Pancreas (tissue), 10 donors: ENCODE results near the gene SH3BP4. TPM values are rescaled to one million over a fixed set of nuclear protein-coding genes. Genes with fewer than 3 reads are reported as not detected.

ENCODE experiments used
- ATAC-seq, 4 donors: fragments of 200-7000 bp; cut with Tn5 transposase; one replicate each; pipeline versions ENCODE4 v1.8.0 to v1.9.1; 2020; ENCODE audit warnings: mild to moderate bottlenecking in 4 of 4, moderate library complexity in 4 of 4
- DNase-seq, 6 donors: peaks; one replicate each; pipeline ENCODE4 v3.0.0-alpha.2; 2020
- FAIRE-seq: peaks from 2 replicates; lab custom pipeline; 2012; peaks lifted over from hg19 to GRCh38; lab: Jason Lieb, UNC
- H3K27ac ChIP-seq, 4 donors: fragments of 200-600 bp; sonication (generic); 1 replicate in 3 of 4; 2 replicates in 1 of 4; pipeline versions ENCODE4 v1.5.0 to v1.8.0; 2020
- H3K27me3 ChIP-seq, 4 donors: fragments of 200-600 bp; one replicate each; pipeline ENCODE4 v1.8.0; 2021
- H3K36me3 ChIP-seq, 3 donors: fragments of 200-600 bp; sonication (generic) in 1 of 3; one replicate each; pipeline versions ENCODE4 v1.5.0 to v1.8.0; 2020 to 2021
- H3K4me1 ChIP-seq, 3 donors: fragments of 200-600 bp; one replicate each; pipeline ENCODE4 v1.8.0; 2021
- H3K4me3 ChIP-seq, 4 donors: fragments of 200-600 bp; sonication (generic) in 2 of 4; one replicate each; pipeline versions ENCODE4 v1.5.0 to v1.8.0; 2020 to 2021
- H3K9me3 ChIP-seq, 4 donors: fragments of 200-600 bp; one replicate each; pipeline ENCODE4 v1.8.0; 2021
- CTCF ChIP-seq, 4 donors: fragments of 200-600 bp; sonication (generic) in 3 of 4; IDR thresholded peaks; one replicate each; pipeline versions ENCODE4 v1.5.0 to v1.8.0; 2021; ENCODE audit warnings: antibody characterized with exemption in 4 of 4
- WGBS, 2 donors: extraction: QIAGEN DNeasy Blood & Tissue Kit; methylation state at CpG; one replicate each; pipeline ENCODE4 v1.1.7; 2013; 5-methylcytosine and 5-hydroxymethylcytosine counted together
- intact Hi-C, 3 donors: fragments of 100-400 bp; cut with DNase I; formaldehyde crosslinking; loops; one replicate each; pipeline versions ENCODE4 v1.11.1 to v1.14.2; 2022
- polyA plus RNA-seq, 2 donors: library from polyadenylated mRNA; stranded (reverse); fragments of 200-250 nt; gene quantifications; one replicate each; pipeline ENCODE4 v1.2.3, GENCODE V29; 2013
- total RNA-seq, 6 donors: library from RNA; stranded (reverse); fragmentation: NEBNext Ultra II Directional in 4 of 6; extraction: Animal tissue kit (Norgen Biotek cat#: 25700) in 4 of 6; gene quantifications; one replicate each; pipeline versions ENCODE4 v1.2.1 to v1.2.4, GENCODE V29; 2021 to 2023
- donor health status: healthy with polysubstance abuse.
- donor health status: DM: no; HTN: no; CAD: no; lungs with moderate emphysema.
- donor health status: DM: no; HTN: no; CAD: no.
- donor health status: control.
- donor health status: control.
- donor health status: Bipolar disorder and iron deficiency.
- donor health status: DM: yes; HTN: yes; CAD: no.
- donor health status: DM: no; HTN: no; CAD: no.
- donor health status: DM: no; HTN: no; CAD: no.
- donor health status: DM: yes; HTN: yes; CAD: no.

SH3BP4 gene
- total and polyA plus RNA-seq, 8 donors, result 20.5 to 99.7 (median 62.8) TPM

- ATAC-seq (no peak), DNase-seq (peak in 2 of 6 donors; percentile 46 to 71), FAIRE-seq (no peak)
- Histone ChIP-seq H3K4me3 (no peak overlapping the region), H3K27me3 (no peaks in the 10 kb centered on the region), H3K27ac (peak overlapping the region; percentile 17 to 74 (median 62)), H3K4me1 (peaks cover 32 to 48% (median 42%) of the 10 kb centered on the region in 3 donors), H3K36me3 (no peaks in the 10 kb centered on the region), H3K9me3 (no peaks in the 10 kb centered on the region)
- intact Hi-C loops, result no loop called here
- 90 to 93% methylated on average over 14 of the region's 14 CpGs for WGBS, 2 donors
- no peak for TF ChIP-seq CTCF (IDR thresholded peaks at IDR 0.05)
Observed at GRCh38 chr2:234988491-234988890, 36.7 kb downstream of the SH3BP4 start.

GRCh38 chr2:234989183-234989701, 37.4 kb downstream of the SH3BP4 start:
- H3K4me3 ChIP-seq, result no peak overlapping the region
- H3K27ac ChIP-seq, result peak overlapping the region; percentile 17 to 74 (median 62)
- DNase-seq, result peak; percentile 94 to 99 (median 96)
- no peak for FAIRE-seq
- TF ChIP-seq CTCF (IDR thresholded peaks at IDR 0.05), result no peak
- H3K36me3 ChIP-seq, result no peaks in the 10 kb centered on the region
- intact Hi-C loops, result no loop called here
- H3K9me3 ChIP-seq, result no peaks in the 10 kb centered on the region
- 5 to 13% methylated on average over 13 of the region's 13 CpGs for WGBS, 2 donors
- no peaks in the 10 kb centered on the region for H3K27me3 ChIP-seq
- peaks cover 33 to 48% (median 45%) of the 10 kb centered on the region in 3 donors for H3K4me1 ChIP-seq
- peak; percentile 75 to 82 (median 80) for ATAC-seq

GRCh38 chr2:234990300-234990699, 38.5 kb downstream of the SH3BP4 start:
- intact Hi-C loops, result loop anchor here in 2 of 3 donors (5.0 to 10.0 kb wide), 2 partner anchors 38 to 55 kb away; partner anchors contain the start of gene SH3BP4 (in 1 of the 2)
- 84 to 86% methylated on average over 7 of the region's 7 CpGs for WGBS, 2 donors
- Histone ChIP-seq H3K27me3 (no peaks in the 10 kb centered on the region), H3K27ac (peak overlapping the region; percentile 17 to 74 (median 62)), H3K4me3 (no peak overlapping the region), H3K9me3 (no peaks in the 10 kb centered on the region), H3K4me1 (peaks cover 44 to 58% (median 53%) of the 10 kb centered on the region in 3 donors), H3K36me3 (no peaks in the 10 kb centered on the region)
- DNase-seq, result peak in 1 of 6 donors; percentile 12
- TF ChIP-seq CTCF (IDR thresholded peaks at IDR 0.05), result no peak
- no peak for FAIRE-seq
- ATAC-seq, result no peak

DNA sequence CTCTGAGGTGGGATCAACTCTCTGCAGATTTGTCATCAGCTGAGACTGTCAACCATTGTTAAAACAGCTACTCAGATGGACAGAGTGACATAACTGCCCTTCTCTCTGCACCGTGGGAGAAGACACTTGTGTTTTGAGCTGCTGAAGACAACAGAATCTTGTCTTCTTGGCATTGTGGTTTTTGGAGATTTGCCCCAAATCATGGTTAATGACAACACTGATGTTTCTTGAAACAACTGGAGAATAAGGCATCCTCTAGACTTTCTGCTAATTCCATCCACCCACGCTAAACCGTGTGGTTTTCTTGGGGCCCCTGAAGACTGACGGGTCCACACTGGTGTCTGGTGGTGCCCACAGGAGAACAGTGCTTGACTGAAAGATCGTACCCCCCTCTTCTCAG, 39.5 kb downstream of the SH3BP4 start:
- no peak for TF ChIP-seq CTCF (IDR thresholded peaks at IDR 0.05)
- H3K4me1 ChIP-seq, result peaks cover 48 to 68% (median 61%) of the 10 kb centered on the region in 3 donors
- no peaks in the 10 kb centered on the region for H3K36me3 ChIP-seq
- 86 to 88% methylated on average over 5 of the region's 5 CpGs for WGBS, 2 donors
- no peaks in the 10 kb centered on the region for H3K9me3 ChIP-seq
- no peaks in the 10 kb centered on the region for H3K27me3 ChIP-seq
- no peak overlapping the region for H3K4me3 ChIP-seq
- ATAC-seq (no peak), FAIRE-seq (no peak), DNase-seq (no peak)
- peak overlapping the region in 1 of 4 donors; percentile 50 for H3K27ac ChIP-seq
- intact Hi-C loops, result loop anchor here in 2 of 3 donors (5.0 to 10.0 kb wide), 2 partner anchors 39 to 54 kb away; partner anchors contain the start of gene SH3BP4 (in 1 of the 2)

DNA sequence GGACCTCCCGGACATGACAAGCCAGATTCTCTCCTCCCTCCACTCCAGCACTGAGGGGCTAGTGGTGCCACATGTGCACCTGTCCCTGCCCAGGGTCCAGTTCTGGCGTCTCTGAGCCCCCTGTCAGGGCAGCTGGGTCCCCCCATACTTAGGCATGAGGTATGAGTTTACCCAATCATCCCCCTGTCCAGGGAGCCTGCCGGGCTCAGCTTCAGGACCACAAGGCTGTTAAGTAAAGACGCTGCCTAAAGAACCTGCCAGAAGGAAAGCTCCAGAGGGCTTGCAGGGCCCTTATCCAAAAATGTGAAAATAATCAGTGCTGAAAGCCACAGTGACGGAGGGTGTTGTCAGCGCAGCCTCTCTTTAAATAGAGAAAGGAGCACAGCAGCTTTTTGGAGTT, 40.0 kb downstream of the SH3BP4 start:
- intact Hi-C loops, result loop anchor here in 2 of 3 donors (5.0 to 10.0 kb wide), 2 partner anchors 39 to 53 kb away; partner anchors contain the start of gene SH3BP4 (in 1 of the 2)
- no peaks in the 10 kb centered on the region for H3K9me3 ChIP-seq
- DNase-seq (no peak), FAIRE-seq (no peak), ATAC-seq (no peak)
- no peaks in the 10 kb centered on the region for H3K27me3 ChIP-seq
- no peak for TF ChIP-seq CTCF (IDR thresholded peaks at IDR 0.05)
- no peak overlapping the region for H3K4me3 ChIP-seq
- peak overlapping the region in 2 of 4 donors; percentile 22 to 50 for H3K27ac ChIP-seq
- no peaks in the 10 kb centered on the region for H3K36me3 ChIP-seq
- H3K4me1 ChIP-seq, result peaks cover 48 to 69% (median 61%) of the 10 kb centered on the region in 3 donors
- WGBS, 2 donors, result 79 to 81% methylated on average over 6 of the region's 6 CpGs
